Left hindlimb (tissue), 1 donor: ENCODE results near the gene ZDHHC1.

Experiments
- DNase-seq: peaks from one replicate; pipeline ENCODE4 v3.0.0-alpha.2; 2018

ZDHHC1 gene

GRCh38 chr16:67446968-67447507 lies 30.8 kb upstream of the ZDHHC1 start:
- no peak for DNase-seq

DNA sequence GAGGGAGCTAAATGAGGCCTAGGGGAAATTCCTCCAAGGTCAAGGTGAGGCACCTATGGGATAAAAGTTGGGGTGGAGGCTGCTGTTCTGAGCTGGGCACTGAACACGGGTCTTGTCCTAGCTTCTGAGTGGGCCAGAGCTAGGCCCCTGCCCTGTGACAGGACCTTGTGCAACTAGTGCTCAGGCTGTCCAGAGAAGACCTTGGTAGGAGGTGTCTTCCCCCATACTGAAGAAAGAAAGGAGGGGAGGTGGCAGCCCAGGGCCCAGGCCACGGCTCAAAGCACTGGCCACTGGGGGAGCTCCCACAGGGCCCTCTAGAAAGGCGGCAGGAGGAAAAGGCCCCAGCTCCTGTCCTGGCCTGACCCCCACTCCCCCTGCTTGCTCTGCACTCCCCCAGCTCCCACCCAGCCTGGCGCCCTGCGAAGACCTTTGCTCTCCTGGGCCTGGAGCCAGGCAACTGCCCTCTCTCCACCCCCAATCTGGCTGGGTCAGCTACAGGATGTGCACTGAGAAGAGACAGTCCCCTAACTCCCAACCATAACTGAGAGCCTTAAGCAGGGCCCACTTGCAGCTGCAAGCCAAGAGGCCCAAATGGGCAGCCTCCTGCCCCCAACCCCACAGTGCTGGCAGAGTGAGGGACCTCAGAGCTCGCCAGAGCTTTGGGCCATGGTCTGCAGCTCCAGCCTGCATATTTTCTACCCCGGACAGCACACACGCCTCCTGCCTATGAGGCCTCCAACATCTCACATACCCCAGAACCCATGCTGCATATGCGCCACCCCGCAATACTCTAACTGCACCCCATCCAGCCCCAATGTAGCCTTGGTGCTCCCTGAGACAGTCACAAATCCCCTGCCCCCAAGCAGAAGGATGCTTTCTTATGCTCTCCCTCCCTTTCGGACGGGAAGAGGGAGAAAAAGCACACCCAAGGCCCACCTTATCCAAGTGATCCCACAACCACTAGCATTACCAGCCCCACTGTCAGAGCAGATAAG lies 29.9 kb upstream of the ZDHHC1 start:
- DNase-seq: no peak

DNA sequence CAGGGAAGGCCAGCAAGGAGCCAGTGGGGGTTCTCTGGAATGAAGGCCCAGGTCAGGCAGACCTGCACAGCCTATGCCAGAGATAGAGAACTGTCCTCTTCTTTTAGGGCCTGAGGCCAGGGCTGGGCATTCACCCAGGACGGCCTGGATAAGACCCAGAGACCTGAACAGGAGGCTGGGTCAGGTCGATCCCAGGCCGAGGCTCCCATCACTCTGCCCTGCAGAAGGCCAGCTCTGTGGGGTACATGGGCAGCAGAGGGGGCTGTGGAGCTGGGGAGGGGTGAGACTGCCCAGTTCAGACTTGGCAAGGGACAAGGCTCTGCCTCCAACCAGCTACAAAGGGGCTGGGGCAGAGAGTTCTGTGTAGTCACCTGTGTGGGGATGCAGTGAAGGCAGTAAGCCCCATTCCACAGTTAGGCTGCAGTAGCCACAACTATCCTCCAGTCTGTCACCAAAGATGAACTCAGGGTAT lies 29.2 kb upstream of the ZDHHC1 start:
- DNase-seq: no peak

DNA sequence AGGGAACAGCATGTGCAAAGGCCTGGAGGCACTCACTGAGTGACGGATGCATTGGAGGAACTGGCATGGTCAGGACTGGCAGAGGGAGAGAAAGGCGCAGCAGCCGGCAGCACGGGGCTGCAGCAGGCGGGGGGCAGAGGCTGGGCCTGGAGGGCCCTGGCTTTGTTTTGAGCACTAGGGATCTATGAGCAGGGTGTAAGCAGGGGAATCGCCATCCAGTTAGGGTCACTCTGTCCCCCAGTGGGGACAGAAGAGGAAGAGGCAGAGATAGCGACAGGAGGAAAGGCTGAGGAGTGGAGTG lies 28.8 kb upstream of the ZDHHC1 start:
- DNase-seq: no peak

- no peak for DNase-seq
These were observed 28.2 kb upstream of the ZDHHC1 start for GRCh38 chr16:67444259-67445125.

- DNase-seq: peak; percentile 57
These were observed 27.0 kb upstream of the ZDHHC1 start for GRCh38 chr16:67443265-67443664.

DNA sequence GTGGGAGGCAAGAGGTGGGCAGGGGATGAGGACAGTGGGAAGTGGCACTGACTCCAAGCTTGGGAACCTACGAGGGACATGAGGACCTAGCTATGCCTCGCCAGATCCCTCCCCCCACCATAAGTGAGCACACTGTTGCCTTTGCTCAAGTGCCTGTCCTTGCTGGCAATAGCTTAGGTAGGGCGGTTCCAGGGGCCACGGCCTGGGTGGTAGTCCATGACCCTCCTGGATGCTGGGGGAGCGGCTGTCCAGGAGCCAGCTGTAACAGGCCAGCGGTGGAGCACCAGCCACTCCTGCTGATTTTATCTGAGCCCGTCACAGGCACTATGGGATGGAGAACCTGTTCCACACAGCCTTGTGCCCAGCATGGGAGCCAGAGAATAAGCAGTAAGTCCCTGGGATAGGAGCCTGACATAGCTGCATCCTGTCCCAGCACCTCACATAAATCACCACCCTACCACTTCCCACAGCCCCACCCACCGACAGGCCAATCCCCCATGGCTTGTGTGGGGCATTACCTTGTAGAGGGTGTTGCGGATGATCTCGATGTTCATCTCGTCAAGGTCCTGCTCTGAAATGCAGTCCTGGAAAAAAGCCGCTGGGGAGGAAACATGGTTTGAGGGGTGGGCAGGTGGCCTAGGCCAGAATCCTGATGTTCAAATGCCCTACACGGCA lies 26.4 kb upstream of the ZDHHC1 start:
- DNase-seq: no peak

DNA sequence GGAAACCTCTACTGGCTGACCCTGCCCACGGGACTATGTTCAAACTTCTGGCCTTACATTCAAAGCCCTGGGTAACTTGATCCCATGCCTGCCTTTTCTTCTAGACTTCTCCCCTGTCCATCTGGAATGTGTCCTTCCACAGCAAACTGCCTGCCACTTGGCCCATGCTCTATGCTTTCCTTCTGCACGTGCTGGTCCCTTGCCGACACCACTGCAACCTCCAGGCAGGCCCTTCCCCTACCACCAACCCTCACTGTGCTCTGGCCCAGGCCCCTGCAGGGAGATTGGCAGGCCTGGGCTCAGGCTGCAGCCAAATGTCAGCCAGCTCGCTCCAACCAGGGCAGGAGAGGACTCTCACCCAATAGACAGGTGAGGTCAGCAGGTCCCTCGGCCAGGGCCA lies 25.6 kb upstream of the ZDHHC1 start:
- DNase-seq: no peak

DNA sequence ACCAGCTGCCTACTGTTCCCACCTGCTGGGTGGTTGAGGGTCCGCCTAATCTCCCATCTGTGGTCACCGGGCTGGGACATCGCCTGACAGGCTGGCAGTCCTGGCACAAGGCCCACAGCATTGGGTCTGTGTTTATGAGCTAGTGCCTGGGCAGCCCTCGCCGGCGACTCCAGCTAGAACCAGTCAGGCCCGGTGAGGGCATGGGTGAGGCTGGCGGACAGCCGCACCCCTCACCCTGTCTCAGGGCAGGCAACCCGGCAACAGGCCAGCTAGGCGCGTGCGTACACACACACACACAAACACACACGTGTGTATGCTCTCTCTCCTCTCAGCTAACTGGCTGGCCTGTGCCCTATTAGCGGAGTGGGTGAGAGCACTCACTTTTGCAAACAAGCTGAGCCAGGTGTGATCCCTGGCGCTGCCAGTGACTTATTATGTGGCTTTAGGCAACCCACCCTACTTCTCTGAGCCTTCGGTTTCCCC lies 25.0 kb upstream of the ZDHHC1 start:
- DNase-seq: peak; percentile 74

- no peak for DNase-seq
These were observed 22.6 kb upstream of the ZDHHC1 start for GRCh38 chr16:67438824-67439393.

DNA sequence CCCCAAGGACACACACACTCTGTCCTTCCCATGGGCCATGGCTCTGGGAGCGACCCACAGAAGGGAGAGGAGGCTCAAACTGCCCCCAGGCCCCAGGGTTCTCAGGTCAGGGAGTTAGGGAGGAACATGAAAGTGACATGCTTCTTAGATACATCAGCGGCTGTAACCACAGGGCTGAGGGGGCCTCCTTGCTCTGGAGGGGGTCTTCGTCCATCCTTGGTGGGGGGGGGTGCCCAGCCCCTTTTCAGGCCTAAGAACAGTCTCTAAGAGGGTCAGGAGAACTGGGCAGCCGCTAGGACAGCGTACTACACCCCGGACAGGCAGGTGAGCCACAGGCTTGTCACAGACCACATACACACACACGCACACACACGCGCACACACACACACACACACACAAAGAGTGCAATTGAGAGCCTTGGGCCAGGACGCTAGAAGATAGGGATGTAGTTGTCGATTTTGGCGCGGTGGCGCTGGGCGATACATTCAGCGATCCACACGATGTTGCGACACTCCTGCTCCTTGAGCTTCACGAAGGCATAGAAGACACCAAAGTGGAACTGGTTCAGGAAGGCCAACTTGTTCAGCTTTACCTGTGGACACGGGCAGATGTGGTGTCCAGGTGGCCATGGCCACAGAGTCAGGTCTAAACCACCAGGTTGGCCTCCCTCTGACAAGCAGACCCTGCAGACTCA lies 22.0 kb upstream of the ZDHHC1 start:
- DNase-seq: no peak

DNA sequence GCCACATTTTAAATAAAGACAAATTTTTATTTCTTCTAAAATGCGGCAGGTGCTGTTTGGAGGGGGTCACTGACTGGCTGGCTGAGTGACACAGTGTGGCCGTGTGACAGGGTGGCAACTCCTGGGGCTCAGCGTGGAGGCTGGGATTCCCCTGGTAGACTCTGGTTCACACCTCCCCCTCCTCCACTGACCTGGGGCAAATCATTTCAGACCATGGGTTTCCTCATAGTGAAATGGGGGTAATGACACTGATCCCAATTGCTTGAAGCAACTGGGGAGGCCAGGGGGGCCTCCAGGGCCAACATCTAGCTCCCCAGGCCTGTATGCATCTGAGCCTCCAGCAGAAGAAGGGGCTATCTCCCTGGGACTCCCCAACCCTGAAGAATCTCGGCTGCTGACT lies 21.2 kb upstream of the ZDHHC1 start:
- DNase-seq: no peak

DNA sequence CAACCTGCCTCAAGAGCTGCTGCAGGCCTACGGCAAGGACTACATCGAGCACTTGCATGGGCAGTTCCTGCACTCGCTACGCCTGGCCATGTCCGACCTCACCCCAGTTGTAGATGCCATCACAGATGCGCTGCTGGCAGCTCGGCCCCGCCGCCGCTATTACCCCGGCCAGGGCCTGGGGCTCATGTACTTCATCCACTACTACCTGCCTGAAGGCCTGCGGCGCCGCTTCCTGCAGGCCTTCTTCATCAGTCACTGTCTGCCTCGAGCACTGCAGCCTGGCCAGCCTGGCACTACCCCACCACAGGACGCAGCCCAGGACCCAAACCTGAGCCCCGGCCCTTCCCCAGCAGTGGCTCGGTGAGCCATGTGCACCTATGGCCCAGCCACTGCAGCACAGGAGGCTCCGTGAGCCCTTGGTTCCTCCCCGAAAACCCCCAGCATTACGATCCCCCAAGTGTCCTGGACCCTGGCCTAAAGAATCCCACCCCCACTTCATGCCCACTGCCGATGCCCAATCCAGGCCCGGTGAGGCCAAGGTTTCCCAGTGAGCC lies 20.4 kb upstream of the ZDHHC1 start:
- no peak for DNase-seq

DNA sequence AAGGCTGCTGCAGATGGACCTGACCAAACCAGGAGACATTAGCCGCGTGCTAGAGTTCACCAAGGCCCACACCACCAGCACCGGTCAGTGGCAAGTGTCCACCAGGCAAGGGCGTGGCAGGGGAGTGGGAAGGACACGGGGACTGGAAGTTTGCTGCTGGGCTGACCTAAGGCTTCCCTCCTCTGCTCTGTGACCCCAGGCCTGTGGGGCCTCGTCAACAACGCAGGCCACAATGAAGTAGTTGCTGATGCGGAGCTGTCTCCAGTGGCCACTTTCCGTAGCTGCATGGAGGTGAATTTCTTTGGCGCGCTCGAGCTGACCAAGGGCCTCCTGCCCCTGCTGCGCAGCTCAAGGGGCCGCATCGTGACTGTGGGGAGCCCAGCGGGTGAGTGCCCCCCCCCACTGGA lies 19.5 kb upstream of the ZDHHC1 start:
- no peak for DNase-seq

DNA sequence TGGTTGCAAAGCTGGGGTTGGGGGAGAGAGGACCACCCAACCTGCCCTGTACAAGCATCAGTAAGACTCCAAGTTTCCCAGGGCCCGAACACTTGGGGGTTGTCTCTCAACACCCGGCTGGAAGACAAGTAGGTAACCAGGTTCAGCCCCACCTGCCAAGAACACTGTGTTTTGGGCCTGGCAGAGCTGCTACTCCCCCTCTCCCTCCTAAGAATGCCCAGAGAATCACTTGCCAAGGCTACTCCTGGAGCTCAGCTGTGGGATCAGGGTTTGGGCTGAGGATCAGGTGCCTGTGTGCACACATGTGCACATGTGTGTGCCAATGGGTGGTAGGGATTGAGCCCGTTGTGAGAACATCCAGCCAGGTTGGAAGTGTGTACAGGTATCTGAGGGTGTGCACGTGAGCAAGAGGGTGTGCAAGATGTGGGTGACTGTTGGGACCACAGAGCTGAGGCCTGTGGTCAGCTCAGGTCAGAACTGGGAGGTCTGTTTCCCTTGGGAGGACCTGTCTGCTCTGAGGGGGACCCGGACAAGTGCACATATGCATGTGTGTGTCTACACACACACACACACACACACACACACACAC lies 16.9 kb upstream of the ZDHHC1 start:
- DNase-seq: no peak

DNA sequence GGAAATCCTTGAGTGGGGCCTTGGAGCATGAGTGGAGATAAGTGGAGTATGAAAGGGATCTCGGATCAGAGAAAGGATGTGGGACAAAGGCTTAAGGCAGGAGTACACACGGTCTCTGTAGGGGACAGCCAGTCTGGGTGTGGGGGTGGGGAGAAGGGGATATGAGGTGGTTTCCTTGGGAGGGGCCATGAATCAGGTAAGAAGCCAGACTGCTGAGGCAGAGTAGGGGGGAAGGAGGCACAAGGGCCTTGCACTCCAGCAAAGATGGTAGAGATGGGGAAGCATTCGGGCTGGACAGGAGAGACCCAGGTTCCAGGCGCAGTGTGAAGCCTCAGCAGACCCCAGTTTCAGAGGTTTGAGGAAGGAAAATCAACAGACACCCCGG lies 16.2 kb upstream of the ZDHHC1 start:
- DNase-seq: no peak

DNA sequence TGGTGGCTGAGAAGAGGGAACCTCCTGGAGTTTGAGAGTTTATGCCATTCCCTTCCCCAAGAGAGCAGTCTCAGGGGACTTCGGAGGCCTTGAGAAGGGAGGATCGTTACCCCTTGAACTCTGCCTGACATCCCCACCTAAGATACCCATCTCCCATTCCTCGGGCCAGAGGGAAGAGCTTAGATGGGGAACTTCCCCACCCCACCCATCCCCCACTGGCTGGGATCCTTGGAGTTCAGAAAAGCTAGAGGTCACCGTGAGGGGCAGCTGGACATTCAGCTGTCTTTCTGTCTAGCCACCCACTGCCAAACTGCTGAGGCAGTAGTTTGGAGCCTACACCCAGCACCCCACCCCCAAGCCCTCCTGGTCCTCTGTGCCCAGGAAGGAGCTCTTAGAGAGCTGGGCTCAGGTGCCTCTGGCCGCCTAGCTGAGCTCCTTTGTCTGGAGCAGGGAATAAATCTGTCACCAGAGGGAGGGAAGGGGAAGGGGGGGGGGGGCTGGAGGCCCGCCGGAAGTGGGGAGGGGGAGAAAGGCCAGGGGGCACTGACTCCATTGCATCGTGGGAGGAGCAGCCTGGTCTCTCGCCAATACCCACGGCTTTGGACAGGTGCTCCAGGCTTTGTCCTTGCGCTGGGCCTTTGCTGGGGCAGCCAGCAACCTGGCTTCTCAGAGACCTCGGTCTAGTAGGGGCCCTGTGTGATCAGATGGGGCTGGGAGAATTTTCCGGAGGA lies 15.7 kb upstream of the ZDHHC1 start:
- no peak for DNase-seq

GRCh38 chr16:67430977-67431774 lies 14.9 kb upstream of the ZDHHC1 start, which contains the start of gene HSD11B2:
TSS of gene HSD11B2 (plus strand) at chr16:67431121. CDS start at chr16:67431249, 128 bp downstream.
- peak; percentile 64 for DNase-seq

DNA sequence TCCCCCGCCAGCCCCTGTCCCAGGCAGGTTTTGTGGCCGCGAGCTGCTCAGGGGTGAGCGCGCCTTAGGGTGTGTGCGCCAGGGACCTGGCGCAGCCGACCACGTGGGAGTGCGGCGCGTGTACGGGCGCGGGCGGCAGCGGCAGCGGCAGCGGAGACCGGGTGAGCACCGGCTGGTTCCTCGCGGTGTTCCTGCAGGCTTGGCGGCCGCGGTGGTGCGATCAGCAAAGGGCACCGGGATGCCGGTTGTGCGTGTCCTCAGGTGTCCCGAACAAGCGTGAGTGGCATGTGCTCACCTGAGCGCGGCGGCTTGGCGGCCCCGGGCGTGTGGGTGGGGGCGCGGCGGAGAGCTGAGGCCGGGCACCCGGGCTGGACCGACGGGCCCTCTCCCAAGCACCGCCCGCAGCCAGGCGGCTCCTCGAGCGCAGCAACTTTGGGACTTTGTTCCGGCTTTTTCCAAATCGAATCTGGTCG lies 14.3 kb upstream of the ZDHHC1 start:
- peak; percentile 50 for DNase-seq
